ENCODE measurements around the gene HINT3.

- TF ChIP-seq CTCF (IDR thresholded peaks at IDR 0.05) (no peak), ZFX (IDR thresholded peaks at IDR 0.05; ENCODE audit: borderline replicate concordance) (no peak)
These were observed 24.1 kb upstream of the HINT3 start for GRCh38 chr6:125932451-125932795.
